Tibial nerve (tissue), 3 donors: ENCODE data around the gene TUBA1B.

ENCODE experiments used
- CTCF ChIP-seq, 5 experiments: fragments of 200-600 bp in 3 of 5; fragments of 450-650 bp in 2 of 5; sonication (generic) in 3 of 5; IDR thresholded peaks; one replicate each; pipeline ENCODE4 v1.5.1; 2016 to 2019; ENCODE audit warnings: antibody characterized with exemption in 5 of 5, mild to moderate bottlenecking in 3 of 5, moderate library complexity in 2 of 5
- POLR2A ChIP-seq, 2 donors: fragments of 450-650 bp; IDR thresholded peaks; one replicate each; pipeline ENCODE4 v1.6.1; 2017; ENCODE audit warnings: antibody characterized with exemption in 2 of 2, mild to moderate bottlenecking in 2 of 2, moderate library complexity in 2 of 2

- TF ChIP-seq CTCF (IDR thresholded peaks at IDR 0.05) (no peak), POLR2A (IDR thresholded peaks at IDR 0.05) (no peak)
Measured at GRCh38 chr12:49104822-49105221, 26.4 kb downstream of the TUBA1B start.
